ENCODE results near the gene ADPRHL1. TPM values are rescaled to one million over a fixed set of nuclear protein-coding genes. Genes with fewer than 3 reads are reported as not detected.
A peak's percentile ranks its signal among the peaks of the same experiment; 100 is the strongest.

The ADPRHL1 gene
- total RNA-seq, 2 donors from 2014 or later: 1.6 to 2.9 TPM

- H3K4me3 Mint-ChIP-seq: peak overlapping the region; percentile 83
- H3K36me3 Mint-ChIP-seq (ENCODE audit: low read depth): peaks cover 9% of the 10 kb centered on the region
- peaks cover 67% of the 10 kb centered on the region for H3K4me1 Mint-ChIP-seq
- H3K27me3 Mint-ChIP-seq (ENCODE audit: insufficient read depth): no peaks in the 10 kb centered on the region
- Histone ChIP-seq H3K36me3 (ENCODE audit: control insufficient read depth, insufficient read depth, low read length) (peaks cover 15% of the 10 kb centered on the region), H3K27me3 (ENCODE audit: control insufficient read depth, insufficient read depth, low read length, poor library complexity, severe bottlenecking) (no peaks in the 10 kb centered on the region), H3K27ac (ENCODE audit: low read depth, low read length) (no peak overlapping the region), H3K9me3 (ENCODE audit: control insufficient read depth, low read length) (no peaks in the 10 kb centered on the region), H3K9ac (ENCODE audit: extremely low read depth, low read length, poor library complexity, severe bottlenecking) (peak overlapping the region; percentile 62), H3K4me3 (ENCODE audit: low read length) (peak overlapping the region; percentile 81), H3K4me1 (ENCODE audit: control insufficient read depth, insufficient read depth, low read length) (no peaks in the 10 kb centered on the region)
- WGBS, 2 experiments (ENCODE audit: insufficient coverage in 1 of 2, insufficient read length in 1 of 2): 1 to 7% methylated on average over 9 to 22 of the region's 22 CpGs
- peak; percentile 77 for DNase-seq
- TF ChIP-seq CTCF (conservative IDR thresholded peaks at IDR 0.05): no peak
- H3K9me3 Mint-ChIP-seq: no peaks in the 10 kb centered on the region
- H3K27ac Mint-ChIP-seq: peak overlapping the region; percentile 61
These were observed 38.2 kb upstream of the ADPRHL1 start for GRCh38 chr13:113491418-113491883.

- Mint-ChIP-seq H3K36me3 (ENCODE audit: low read depth) (peaks cover 3% of the 10 kb centered on the region), H3K9me3 (no peaks in the 10 kb centered on the region), H3K27ac (peak within 1 kb of the TSS; percentile 85), H3K4me1 (peaks cover 66% of the 10 kb centered on the region), H3K27me3 (ENCODE audit: insufficient read depth) (no peaks in the 10 kb centered on the region), H3K4me3 (peak within 1 kb of the TSS; percentile 83)
- peak within 1 kb of the TSS; percentile 72 for H3K27ac ChIP-seq (ENCODE audit: low read depth, low read length)
- DNase-seq: peak; percentile 96
- peaks cover 9% of the 10 kb centered on the region for H3K36me3 ChIP-seq (ENCODE audit: control insufficient read depth, insufficient read depth, low read length)
- H3K27me3 ChIP-seq (ENCODE audit: control insufficient read depth, insufficient read depth, low read length, poor library complexity, severe bottlenecking): no peaks in the 10 kb centered on the region
- no peaks in the 10 kb centered on the region for H3K4me1 ChIP-seq (ENCODE audit: control insufficient read depth, insufficient read depth, low read length)
- no peak for TF ChIP-seq CTCF (conservative IDR thresholded peaks at IDR 0.05)
- WGBS, 2 experiments (ENCODE audit: insufficient coverage in 1 of 2, insufficient read length in 1 of 2): 0 to 1% methylated on average over 24 to 115 of the region's 115 CpGs
- H3K9ac ChIP-seq (ENCODE audit: extremely low read depth, low read length, poor library complexity, severe bottlenecking): peak within 1 kb of the TSS; percentile 62
- no peaks in the 10 kb centered on the region for H3K9me3 ChIP-seq (ENCODE audit: control insufficient read depth, low read length)
- peak within 1 kb of the TSS; percentile 81 for H3K4me3 ChIP-seq (ENCODE audit: low read length)
These were observed 37.5 kb upstream of the ADPRHL1 start, which contains the start of gene DCUN1D2 for GRCh38 chr13:113490496-113491417. Gene DCUN1D2, minus strand, starts transcription at chr13:113490711. Its CDS starts 42 bp downstream, at chr13:113490669.

GRCh38 chr13:113489549-113490495 lies 36.5 kb upstream of the ADPRHL1 start:
- DNase-seq: peak; percentile 76
- H3K36me3 ChIP-seq (ENCODE audit: control insufficient read depth, insufficient read depth, low read length): peaks cover 1% of the 10 kb centered on the region
- H3K9ac ChIP-seq (ENCODE audit: extremely low read depth, low read length, poor library complexity, severe bottlenecking): peak overlapping the region; percentile 49
- TF ChIP-seq CTCF (conservative IDR thresholded peaks at IDR 0.05): no peak
- Mint-ChIP-seq H3K27me3 (ENCODE audit: insufficient read depth) (no peaks in the 10 kb centered on the region), H3K9me3 (no peaks in the 10 kb centered on the region), H3K4me1 (peaks cover 62% of the 10 kb centered on the region), H3K36me3 (ENCODE audit: low read depth) (peaks cover 3% of the 10 kb centered on the region), H3K27ac (peak overlapping the region; percentile 85), H3K4me3 (peak overlapping the region; percentile 83)
- WGBS, 2 experiments (ENCODE audit: insufficient coverage in 1 of 2, insufficient read length in 1 of 2): 1% methylated on average over 24 to 54 of the region's 54 CpGs
- peak overlapping the region; percentile 72 for H3K27ac ChIP-seq (ENCODE audit: low read depth, low read length)
- no peaks in the 10 kb centered on the region for H3K27me3 ChIP-seq (ENCODE audit: control insufficient read depth, insufficient read depth, low read length, poor library complexity, severe bottlenecking)
- peak overlapping the region; percentile 81 for H3K4me3 ChIP-seq (ENCODE audit: low read length)
- H3K9me3 ChIP-seq (ENCODE audit: control insufficient read depth, low read length): no peaks in the 10 kb centered on the region
- no peaks in the 10 kb centered on the region for H3K4me1 ChIP-seq (ENCODE audit: control insufficient read depth, insufficient read depth, low read length)
